ENCODE results near the gene CD44.

CD44 gene

DNA sequence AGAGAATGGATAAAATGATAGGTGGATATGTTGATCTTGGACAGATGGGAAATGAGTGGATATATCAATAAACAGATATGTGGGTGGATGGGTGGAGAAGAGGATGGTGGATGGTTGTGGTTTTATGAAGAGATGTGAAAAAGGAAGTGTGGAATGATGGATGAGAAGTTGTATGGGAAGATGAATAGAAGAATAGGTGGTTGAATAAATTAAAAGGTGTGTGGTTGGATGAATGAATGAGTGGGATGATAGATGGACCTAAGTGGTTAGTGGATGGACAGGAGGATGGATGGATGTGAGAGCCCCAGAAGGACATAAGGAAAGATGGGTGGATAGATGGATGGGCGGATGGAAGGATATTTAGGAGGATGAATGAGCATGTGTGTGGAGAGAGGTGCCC, 913 bp upstream of the CD44 start:
- POLR2A ChIA-PET: interaction anchor here (0.7 to 2.0 kb wide), 3 partner anchors 50 to 94 kb away, joined by 3 to 7 read pairs (median 4); no protein-coding TSS in a partner anchor
- Histone ChIP-seq H3K27ac (ENCODE audit: insufficient read depth in 1 of 2, low read depth in 1 of 2, low read length in 2 of 2, poor library complexity in 1 of 2, severe bottlenecking in 2 of 2) (no peak overlapping the region), H3K27me3 (replicated peaks in 2 of 5; ENCODE audit: control insufficient read depth in 4 of 5, insufficient read depth in 5 of 5, low read length in 4 of 5) (no peaks in the 10 kb centered on the region), H3K9me3 (ENCODE audit: control extremely low read depth in 1 of 5, control insufficient read depth in 4 of 5, insufficient read depth in 2 of 5, low read depth in 1 of 5, low read length in 4 of 5) (no peaks in the 10 kb centered on the region), H3K4me1 (ENCODE audit: control extremely low read depth in 1 of 4, control insufficient read depth in 4 of 4, insufficient read depth in 4 of 4, low read length in 3 of 4) (peaks cover 27 to 46% (median 42%) of the 10 kb centered on the region in 4 experiments), H3K36me3 (ENCODE audit: control insufficient read depth in 4 of 4, insufficient read depth in 4 of 4, low read length in 3 of 4) (peaks cover 0 to 3% (median 1%) of the 10 kb centered on the region in 4 experiments), H3K4me3 (ENCODE audit: control insufficient read depth in 1 of 7, extremely low read depth in 1 of 7, insufficient read depth in 4 of 7, low read depth in 2 of 7, low read length in 6 of 7) (peak overlapping the region in 3 of 7 experiments; percentile 88 to 97 (median 96))
- WGBS (ENCODE audit: insufficient coverage): 90% methylated on average over 1 of the region's 1 CpG
- CTCF ChIA-PET: interaction anchor here (0.8 to 1.8 kb wide), 3 partner anchors 42 to 49 kb away, joined by 3 to 5 read pairs (median 3); no protein-coding TSS in a partner anchor
- DNase-seq: no peak

DNA sequence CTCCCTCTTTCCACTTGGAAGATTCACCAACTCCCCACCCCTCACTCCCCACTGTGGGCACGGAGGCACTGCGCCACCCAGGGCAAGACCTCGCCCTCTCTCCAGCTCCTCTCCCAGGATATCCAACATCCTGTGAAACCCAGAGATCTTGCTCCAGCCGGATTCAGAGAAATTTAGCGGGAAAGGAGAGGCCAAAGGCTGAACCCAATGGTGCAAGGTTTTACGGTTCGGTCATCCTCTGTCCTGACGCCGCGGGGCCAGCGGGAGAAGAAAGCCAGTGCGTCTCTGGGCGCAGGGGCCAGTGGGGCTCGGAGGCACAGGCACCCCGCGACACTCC, 397 bp upstream of the CD44 start:
- H3K9me3 ChIP-seq (ENCODE audit: control extremely low read depth in 1 of 5, control insufficient read depth in 4 of 5, insufficient read depth in 2 of 5, low read depth in 1 of 5, low read length in 4 of 5): no peaks in the 10 kb centered on the region

DNA sequence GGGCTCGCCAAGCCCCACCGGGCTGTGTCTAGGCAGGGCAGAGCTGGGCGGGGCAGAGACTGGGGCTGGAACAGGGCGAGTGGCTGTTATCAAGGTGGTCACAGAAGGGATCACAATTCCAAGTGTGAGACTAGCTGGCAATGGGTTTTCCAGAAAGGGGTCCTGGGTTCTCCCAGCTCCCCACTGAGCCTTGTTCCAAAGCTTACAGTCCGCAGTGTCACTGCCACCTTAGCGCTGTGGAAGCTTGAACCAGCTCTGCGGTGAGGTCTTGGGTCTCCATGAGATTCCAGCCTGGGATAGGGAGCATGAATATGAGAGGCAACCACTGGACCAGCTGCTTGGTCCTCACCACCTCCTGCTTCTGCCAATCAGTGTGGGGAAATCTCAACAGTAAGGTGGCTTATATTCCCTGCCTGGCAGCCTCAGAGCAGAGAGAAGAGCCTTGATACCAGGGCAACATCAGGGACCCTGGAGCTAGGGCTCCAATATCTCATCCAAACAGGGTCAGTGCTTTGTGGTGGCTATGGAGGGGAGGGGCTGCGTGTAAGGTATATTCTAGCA, 831 bp downstream of the CD44 start:
- CTCF ChIA-PET: interaction anchor here (0.6 to 1.8 kb wide), 15 partner anchors 12 to 165 kb away, joined by 3 to 6 read pairs (median 4); no protein-coding TSS in a partner anchor
- 4% methylated on average over 8 of the region's 8 CpGs for WGBS (ENCODE audit: insufficient coverage)
- no peak for DNase-seq
- Histone ChIP-seq H3K4me1 (ENCODE audit: control extremely low read depth in 1 of 4, control insufficient read depth in 4 of 4, insufficient read depth in 4 of 4, low read length in 3 of 4) (peaks cover 33 to 63% (median 60%) of the 10 kb centered on the region in 4 experiments), H3K9me3 (ENCODE audit: control extremely low read depth in 1 of 5, control insufficient read depth in 4 of 5, insufficient read depth in 2 of 5, low read depth in 1 of 5, low read length in 4 of 5) (no peaks in the 10 kb centered on the region), H3K27me3 (replicated peaks in 2 of 5; ENCODE audit: control insufficient read depth in 4 of 5, insufficient read depth in 5 of 5, low read length in 4 of 5) (no peaks in the 10 kb centered on the region), H3K27ac (ENCODE audit: insufficient read depth in 1 of 2, low read depth in 1 of 2, low read length in 2 of 2, poor library complexity in 1 of 2, severe bottlenecking in 2 of 2) (peak overlapping the region; percentile 87 to 92), H3K4me3 (ENCODE audit: control insufficient read depth in 1 of 7, extremely low read depth in 1 of 7, insufficient read depth in 4 of 7, low read depth in 2 of 7, low read length in 6 of 7) (peak overlapping the region; percentile 78 to 97 (median 88)), H3K36me3 (ENCODE audit: control insufficient read depth in 4 of 4, insufficient read depth in 4 of 4, low read length in 3 of 4) (peaks cover under 1 to 7% (median 5%) of the 10 kb centered on the region in 4 experiments)
- POLR2A ChIA-PET: interaction anchor here (0.6 to 2.0 kb wide), 8 partner anchors 23 to 1070 kb away, joined by 3 to 7 read pairs (median 4); no protein-coding TSS in a partner anchor

More for the DNA sequence above, 397 bp upstream of the CD44 start:
- Histone ChIP-seq H3K27me3 (replicated peaks in 2 of 5; ENCODE audit: control insufficient read depth in 4 of 5, insufficient read depth in 5 of 5, low read length in 4 of 5) (no peaks in the 10 kb centered on the region), H3K4me3 (ENCODE audit: control insufficient read depth in 1 of 7, extremely low read depth in 1 of 7, insufficient read depth in 4 of 7, low read depth in 2 of 7, low read length in 6 of 7) (peak overlapping the region; percentile 78 to 97 (median 88)), H3K27ac (ENCODE audit: insufficient read depth in 1 of 2, low read depth in 1 of 2, low read length in 2 of 2, poor library complexity in 1 of 2, severe bottlenecking in 2 of 2) (peak overlapping the region; percentile 87 to 92), H3K36me3 (ENCODE audit: control insufficient read depth in 4 of 4, insufficient read depth in 4 of 4, low read length in 3 of 4) (peaks cover 0 to 7% (median 4%) of the 10 kb centered on the region in 4 experiments), H3K4me1 (ENCODE audit: control extremely low read depth in 1 of 4, control insufficient read depth in 4 of 4, insufficient read depth in 4 of 4, low read length in 3 of 4) (peaks cover 27 to 51% (median 47%) of the 10 kb centered on the region in 4 experiments)
- WGBS (ENCODE audit: insufficient coverage): under 1% methylated on average over 15 of the region's 16 CpGs
- CTCF ChIA-PET: interaction anchor here (0.8 to 1.8 kb wide), 5 partner anchors 22 to 138 kb away, joined by 3 to 5 read pairs (median 5); no protein-coding TSS in a partner anchor
- POLR2A ChIA-PET: interaction anchor here (0.7 to 2.0 kb wide), 4 partner anchors 21 to 95 kb away, joined by 3 to 7 read pairs (median 4); no protein-coding TSS in a partner anchor
- DNase-seq: no peak

DNA sequence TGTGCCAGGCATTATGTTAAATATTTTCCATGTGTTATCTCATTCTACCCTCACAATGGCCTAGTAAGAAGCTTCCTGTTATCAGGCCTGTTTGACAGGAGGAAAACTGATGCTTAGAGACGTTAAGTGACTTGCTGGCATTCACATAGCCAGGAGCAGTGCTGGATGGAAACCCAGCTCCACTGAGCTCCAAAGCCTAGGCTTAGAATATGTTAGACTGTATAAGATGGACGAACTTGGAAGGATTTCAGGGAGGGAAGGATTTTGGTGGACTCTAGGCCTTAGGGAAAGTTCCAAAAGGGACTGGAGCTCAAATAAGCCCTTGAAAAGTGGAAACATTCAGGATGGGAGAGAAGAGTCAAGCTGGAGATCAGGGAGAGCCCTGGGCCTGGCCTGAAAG, 2.1 kb downstream of the CD44 start:
- peak overlapping the region; percentile 55 to 92 for H3K27ac ChIP-seq (ENCODE audit: insufficient read depth in 1 of 2, low read depth in 1 of 2, low read length in 2 of 2, poor library complexity in 1 of 2, severe bottlenecking in 2 of 2)
- POLR2A ChIA-PET: interaction anchor here (0.6 to 1.7 kb wide), 6 partner anchors 11 to 142 kb away, joined by 3 to 5 read pairs (median 4); no protein-coding TSS in a partner anchor
- peak overlapping the region in 6 of 7 experiments; percentile 78 to 97 (median 92) for H3K4me3 ChIP-seq (ENCODE audit: control insufficient read depth in 1 of 7, extremely low read depth in 1 of 7, insufficient read depth in 4 of 7, low read depth in 2 of 7, low read length in 6 of 7)
- H3K9me3 ChIP-seq (ENCODE audit: control extremely low read depth in 1 of 5, control insufficient read depth in 4 of 5, insufficient read depth in 2 of 5, low read depth in 1 of 5, low read length in 4 of 5): no peaks in the 10 kb centered on the region
- 38% methylated on average over 2 of the region's 2 CpGs for WGBS (ENCODE audit: insufficient coverage)
- H3K36me3 ChIP-seq (ENCODE audit: control insufficient read depth in 4 of 4, insufficient read depth in 4 of 4, low read length in 3 of 4): peaks cover 2 to 17% (median 12%) of the 10 kb centered on the region in 4 experiments
- no peaks in the 10 kb centered on the region for H3K27me3 ChIP-seq (replicated peaks in 2 of 5; ENCODE audit: control insufficient read depth in 4 of 5, insufficient read depth in 5 of 5, low read length in 4 of 5)
- no peak for DNase-seq
- CTCF ChIA-PET: interaction anchor here (0.6 to 1.7 kb wide), 9 partner anchors 18 to 214 kb away, joined by 3 to 11 read pairs (median 3); no protein-coding TSS in a partner anchor
- H3K4me1 ChIP-seq (ENCODE audit: control extremely low read depth in 1 of 4, control insufficient read depth in 4 of 4, insufficient read depth in 4 of 4, low read length in 3 of 4): peaks cover 37 to 75% (median 71%) of the 10 kb centered on the region in 4 experiments

DNA sequence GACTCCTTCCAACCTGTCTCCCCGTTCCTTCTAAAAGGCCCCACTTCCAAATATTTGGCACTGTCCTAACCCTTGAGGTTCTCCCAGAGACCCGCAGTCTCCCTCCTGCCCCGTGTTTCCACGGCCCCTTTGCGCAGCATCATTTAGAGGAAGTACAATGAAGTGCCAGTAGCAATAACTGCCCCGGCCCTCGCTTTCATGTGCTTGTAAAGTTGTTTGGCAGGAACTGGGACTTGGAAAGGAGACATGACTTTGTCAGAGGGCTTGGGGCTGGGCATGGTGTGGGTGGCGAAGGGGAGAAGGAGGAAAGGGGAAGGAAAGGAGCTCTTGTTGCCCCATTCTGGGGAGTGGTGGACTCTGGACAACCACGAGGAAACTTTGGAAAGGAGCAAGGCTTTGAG, 2.6 kb downstream of the CD44 start:
- Histone ChIP-seq H3K4me3 (ENCODE audit: control insufficient read depth in 1 of 7, extremely low read depth in 1 of 7, insufficient read depth in 4 of 7, low read depth in 2 of 7, low read length in 6 of 7) (peak overlapping the region; percentile 30 to 97 (median 88)), H3K27me3 (replicated peaks in 2 of 5; ENCODE audit: control insufficient read depth in 4 of 5, insufficient read depth in 5 of 5, low read length in 4 of 5) (no peaks in the 10 kb centered on the region), H3K9me3 (ENCODE audit: control extremely low read depth in 1 of 5, control insufficient read depth in 4 of 5, insufficient read depth in 2 of 5, low read depth in 1 of 5, low read length in 4 of 5) (no peaks in the 10 kb centered on the region), H3K4me1 (ENCODE audit: control extremely low read depth in 1 of 4, control insufficient read depth in 4 of 4, insufficient read depth in 4 of 4, low read length in 3 of 4) (peaks cover 37 to 79% (median 73%) of the 10 kb centered on the region in 4 experiments), H3K36me3 (ENCODE audit: control insufficient read depth in 4 of 4, insufficient read depth in 4 of 4, low read length in 3 of 4) (peaks cover 4 to 21% (median 14%) of the 10 kb centered on the region in 4 experiments), H3K27ac (ENCODE audit: insufficient read depth in 1 of 2, low read depth in 1 of 2, low read length in 2 of 2, poor library complexity in 1 of 2, severe bottlenecking in 2 of 2) (peak overlapping the region; percentile 55 to 92)
- DNase-seq: peak in 2 of 3 donors; percentile 66 to 76
- under 1% methylated on average over 9 of the region's 9 CpGs for WGBS (ENCODE audit: insufficient coverage)
- CTCF ChIA-PET: interaction anchor here (0.6 to 1.7 kb wide), 7 partner anchors 19 to 215 kb away, joined by 3 to 11 read pairs (median 3); no protein-coding TSS in a partner anchor
- POLR2A ChIA-PET: interaction anchor here (0.6 to 1.5 kb wide), 3 partner anchors 11 to 91 kb away, joined by 3 to 5 read pairs (median 5); no protein-coding TSS in a partner anchor

DNA sequence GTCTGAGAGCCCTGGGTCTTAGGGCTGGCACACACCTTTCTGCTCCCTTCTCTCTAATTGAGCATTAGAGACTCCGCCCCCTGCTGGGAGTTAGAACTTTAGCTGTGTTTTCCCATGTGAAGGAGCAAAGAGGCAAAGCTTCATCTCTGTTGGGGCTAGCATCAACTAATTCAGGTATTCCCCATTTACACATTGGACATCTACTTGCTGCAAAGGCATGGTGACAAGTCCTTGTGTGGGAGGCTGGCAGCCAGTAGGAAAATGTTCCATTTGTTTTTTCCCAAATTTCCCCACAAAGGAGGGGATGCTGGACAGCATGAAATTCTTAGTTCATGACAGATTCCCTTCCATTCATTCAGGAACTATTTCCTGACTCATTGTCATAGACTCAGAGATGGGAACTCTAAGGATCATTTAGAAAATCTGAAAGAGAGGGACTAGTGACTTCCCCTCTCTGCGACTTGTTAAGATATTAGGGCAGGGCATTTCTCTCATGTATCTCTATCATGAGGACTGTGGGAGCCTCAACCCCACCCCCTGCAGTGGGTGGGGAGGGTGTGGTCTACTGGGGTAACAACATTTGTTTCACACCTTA, 3.6 kb downstream of the CD44 start:
- ChIA-PET CTCF (interaction anchor here (1.0 kb wide), 1 partner anchor 146 kb away, joined by 3 read pairs; no protein-coding TSS in a partner anchor), POLR2A (interaction anchor here (0.6 kb wide), 1 partner anchor 120 kb away, joined by 3 read pairs; no protein-coding TSS in a partner anchor)
- H3K27ac ChIP-seq (ENCODE audit: insufficient read depth in 1 of 2, low read depth in 1 of 2, low read length in 2 of 2, poor library complexity in 1 of 2, severe bottlenecking in 2 of 2): no peak overlapping the region
- no CpG with 5 or more reads among the region's 2 CpGs for WGBS (ENCODE audit: insufficient coverage)
- DNase-seq: no peak
- peaks cover 4 to 29% (median 18%) of the 10 kb centered on the region in 4 experiments for H3K36me3 ChIP-seq (ENCODE audit: control insufficient read depth in 4 of 4, insufficient read depth in 4 of 4, low read length in 3 of 4)
- H3K4me3 ChIP-seq (ENCODE audit: control insufficient read depth in 1 of 7, extremely low read depth in 1 of 7, insufficient read depth in 4 of 7, low read depth in 2 of 7, low read length in 6 of 7): peak overlapping the region in 2 of 7 experiments; percentile 39 to 95
- peaks cover 35 to 79% (median 72%) of the 10 kb centered on the region in 4 experiments for H3K4me1 ChIP-seq (ENCODE audit: control extremely low read depth in 1 of 4, control insufficient read depth in 4 of 4, insufficient read depth in 4 of 4, low read length in 3 of 4)
- no peaks in the 10 kb centered on the region for H3K9me3 ChIP-seq (ENCODE audit: control extremely low read depth in 1 of 5, control insufficient read depth in 4 of 5, insufficient read depth in 2 of 5, low read depth in 1 of 5, low read length in 4 of 5)
- no peaks in the 10 kb centered on the region for H3K27me3 ChIP-seq (replicated peaks in 2 of 5; ENCODE audit: control insufficient read depth in 4 of 5, insufficient read depth in 5 of 5, low read length in 4 of 5)
